Activated naive CD4-positive, alpha-beta T cell (primary cell): ENCODE data around the gene KDELR1.
A peak's percentile ranks its signal among the peaks of the same experiment; 100 is the strongest.

Experiments
- DNase-seq, 4 experiments: peaks; one replicate each; lab custom pipeline; 2025; lab: John Stamatoyannopoulos, UW

KDELR1 gene

DNA sequence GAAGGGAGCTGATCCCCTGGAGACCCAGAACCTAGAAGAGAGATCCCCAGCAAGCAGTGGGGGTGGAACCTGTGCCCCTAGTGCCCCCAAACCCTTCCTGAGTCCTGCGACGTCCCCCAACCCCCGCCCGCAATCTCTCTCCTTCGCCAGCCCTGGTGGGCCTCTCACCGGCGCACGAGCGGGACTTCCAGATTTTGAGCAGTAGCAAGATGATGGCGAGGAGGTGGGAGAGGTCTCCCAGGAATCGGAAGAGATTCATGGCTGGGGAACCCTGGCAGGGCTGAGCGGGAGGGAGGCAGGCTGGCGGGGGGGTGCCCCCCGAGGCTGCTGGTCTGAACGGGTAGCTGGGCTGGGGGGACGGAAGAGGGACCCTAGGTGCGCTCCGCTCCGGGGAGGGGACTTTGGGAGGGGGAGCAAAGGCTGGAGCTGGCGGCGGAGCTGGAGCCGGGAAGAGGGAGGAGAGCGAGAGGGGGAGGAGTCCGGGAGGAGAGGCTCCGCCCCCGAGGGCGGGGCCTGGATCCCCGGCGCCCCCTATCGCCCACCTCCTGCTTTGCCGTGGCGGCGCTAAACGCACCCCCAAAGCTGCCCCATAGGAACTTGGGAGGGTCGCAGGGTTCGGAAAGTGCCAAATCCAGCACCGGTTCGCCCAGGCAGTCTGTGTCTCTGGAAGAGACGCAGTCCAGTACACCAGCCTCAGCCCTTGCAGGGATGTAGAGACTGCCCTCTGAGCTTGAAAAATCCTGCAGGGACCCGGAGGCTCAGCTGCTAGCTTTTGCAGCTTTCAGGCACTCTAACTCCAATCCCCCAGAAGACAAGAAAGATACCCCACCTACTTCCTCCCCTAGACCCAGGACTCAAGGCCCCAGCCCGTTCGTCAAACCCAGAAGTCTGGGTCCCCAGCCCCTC, at the start of gene KDELR1:
Gene KDELR1 (minus strand): TSS at position 452 of the 906 bp plus-strand sequence. CDS start 193 bp downstream, at position 259.
- peak; percentile 53 to 70 (median 66) for DNase-seq

GRCh38 chr19:48436586-48436985, 45.2 kb upstream of the KDELR1 start:
- no peak for DNase-seq

DNA sequence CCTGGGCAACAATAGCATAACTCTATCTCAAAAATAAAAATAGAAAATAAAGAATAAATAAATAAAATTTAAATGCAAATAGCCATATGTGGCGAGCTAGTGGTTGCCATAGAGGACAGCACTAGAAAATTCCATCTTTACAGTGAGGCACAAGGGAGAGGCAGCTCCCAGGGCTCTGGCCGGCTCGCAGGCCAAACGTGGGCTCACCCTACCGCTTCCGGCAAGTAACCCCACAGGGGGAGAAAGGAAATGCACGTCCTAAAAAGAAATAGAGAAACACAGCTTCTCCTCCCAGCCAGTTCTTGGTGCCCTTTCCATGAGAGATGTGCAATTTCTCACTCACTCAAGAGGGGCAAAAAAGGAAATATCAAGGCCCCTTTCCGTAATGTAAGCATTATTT, 42.0 kb upstream of the KDELR1 start:
- no peak for DNase-seq

DNA sequence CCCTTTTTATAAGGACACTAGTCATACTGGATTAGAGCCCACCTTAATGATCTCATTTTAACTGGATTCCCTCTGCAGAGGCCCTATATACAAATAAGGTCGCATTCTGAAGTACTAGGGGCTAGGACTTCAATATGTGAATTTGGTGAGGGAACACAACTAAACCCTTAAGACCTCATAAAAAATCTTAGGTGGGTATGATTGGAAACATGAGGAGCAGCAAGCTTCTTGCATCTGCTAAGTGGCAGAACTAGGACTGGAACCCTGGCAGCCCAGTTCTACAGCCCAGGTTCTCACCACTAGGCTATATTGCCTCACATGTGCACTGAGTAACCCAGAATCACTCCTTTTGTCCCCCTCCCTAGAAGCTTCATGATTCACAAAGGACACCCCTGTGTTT, 37.3 kb upstream of the KDELR1 start:
- no peak for DNase-seq

DNA sequence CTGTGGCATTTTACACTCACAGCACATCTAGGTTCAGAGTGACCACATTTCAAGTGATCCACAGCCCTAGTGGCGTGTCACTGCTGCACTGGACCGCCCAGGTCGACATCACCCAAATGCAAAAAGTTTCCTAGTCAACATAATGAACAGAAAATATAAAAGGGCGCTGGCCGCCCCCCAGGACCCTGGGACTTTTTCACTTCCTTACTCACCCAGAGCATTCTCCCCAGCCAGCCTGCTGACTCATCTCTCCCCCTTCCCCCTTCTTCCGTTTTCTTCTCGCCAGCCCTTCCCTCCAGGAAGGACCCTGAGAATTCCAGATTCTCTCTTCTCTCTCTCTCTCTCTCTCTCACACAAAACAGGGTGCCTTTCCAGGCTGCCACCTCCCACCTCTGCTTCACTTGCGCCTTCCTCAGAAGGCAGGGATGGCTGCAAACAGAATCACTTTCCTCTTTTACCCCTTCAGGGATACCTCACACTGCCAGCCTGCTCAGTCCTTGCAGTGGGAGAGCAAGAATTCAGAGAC, 33.4 kb upstream of the KDELR1 start:
- DNase-seq, result no peak

GRCh38 chr19:48421548-48421947, 30.2 kb upstream of the KDELR1 start:
- DNase-seq, result no peak

DNA sequence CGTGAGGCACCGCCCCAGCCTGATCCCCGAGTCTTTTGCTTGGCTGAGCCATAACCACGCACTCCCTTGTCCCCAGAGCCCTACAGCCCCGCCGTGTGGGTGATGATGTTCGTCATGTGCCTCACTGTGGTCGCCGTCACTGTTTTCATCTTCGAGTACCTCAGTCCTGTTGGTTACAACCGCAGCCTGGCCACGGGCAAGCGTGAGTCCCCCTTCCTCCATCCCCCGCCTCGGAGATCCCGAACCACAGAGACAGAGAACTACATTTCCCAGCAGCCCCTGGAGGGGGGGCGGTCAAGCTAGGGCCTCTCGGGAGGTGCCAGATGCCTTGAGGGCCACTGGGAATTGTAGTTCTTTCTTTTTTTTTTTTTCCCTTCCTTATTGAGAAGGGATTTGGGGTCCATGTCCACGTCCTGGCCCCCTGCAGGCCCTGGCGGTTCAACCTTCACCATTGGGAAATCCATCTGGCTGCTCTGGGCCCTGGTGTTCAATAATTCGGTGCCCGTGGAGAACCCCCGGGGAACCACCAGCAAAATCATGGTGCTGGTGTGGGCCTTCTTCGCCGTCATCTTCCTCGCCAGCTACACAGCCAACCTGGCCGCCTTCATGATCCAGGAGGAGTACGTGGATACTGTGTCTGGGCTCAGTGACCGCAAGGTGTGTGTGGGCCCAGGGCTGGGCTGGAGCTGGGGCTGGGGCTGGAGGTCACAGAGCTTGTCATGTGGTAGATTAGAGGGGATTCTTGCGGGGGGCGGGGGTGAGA, 28.0 kb upstream of the KDELR1 start:
- peak in 1 of 4 experiments; percentile 43 for DNase-seq

- no peak for DNase-seq
Observed at GRCh38 chr19:48418317-48419064, 27.1 kb upstream of the KDELR1 start.

DNA sequence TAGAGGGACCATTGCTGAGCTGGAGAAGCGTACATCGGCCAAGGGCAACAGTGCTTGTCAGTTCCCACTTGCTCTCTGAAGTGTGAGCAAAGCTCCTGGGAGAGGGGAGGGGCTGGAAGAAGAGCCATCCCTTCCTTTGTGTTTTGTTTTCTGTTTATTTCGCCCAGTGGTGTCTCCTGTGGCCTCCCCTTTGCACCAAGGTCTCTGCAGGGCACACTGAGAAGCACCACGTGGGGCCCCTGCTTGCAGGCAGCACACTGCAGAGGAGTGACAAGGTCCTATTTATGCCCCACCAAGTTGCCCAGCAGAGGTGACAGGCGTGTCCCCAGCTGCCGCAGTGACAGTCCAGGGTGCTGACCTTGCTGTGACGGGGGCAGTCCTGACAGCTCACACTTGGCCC, 26.1 kb upstream of the KDELR1 start:
- DNase-seq, result no peak

DNA sequence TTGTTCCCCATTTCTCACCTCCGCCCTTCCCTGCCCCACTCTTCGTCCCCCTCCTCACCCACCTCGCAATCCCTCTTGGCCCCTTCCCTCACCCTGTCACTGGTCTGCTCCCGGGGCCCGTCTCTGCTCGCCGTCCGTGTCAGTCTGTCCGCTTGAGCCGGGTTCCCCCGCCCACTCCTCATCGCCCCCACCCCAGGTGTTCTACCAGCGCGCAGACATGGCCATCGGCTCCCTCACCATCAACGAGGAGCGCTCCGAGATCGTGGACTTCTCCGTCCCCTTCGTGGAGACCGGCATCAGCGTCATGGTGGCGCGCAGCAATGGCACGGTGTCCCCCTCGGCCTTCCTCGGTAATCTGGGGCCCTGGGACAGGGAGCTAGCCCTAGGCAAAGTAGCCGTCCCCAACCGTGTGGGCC, 24.5 kb upstream of the KDELR1 start:
- no peak for DNase-seq

DNA sequence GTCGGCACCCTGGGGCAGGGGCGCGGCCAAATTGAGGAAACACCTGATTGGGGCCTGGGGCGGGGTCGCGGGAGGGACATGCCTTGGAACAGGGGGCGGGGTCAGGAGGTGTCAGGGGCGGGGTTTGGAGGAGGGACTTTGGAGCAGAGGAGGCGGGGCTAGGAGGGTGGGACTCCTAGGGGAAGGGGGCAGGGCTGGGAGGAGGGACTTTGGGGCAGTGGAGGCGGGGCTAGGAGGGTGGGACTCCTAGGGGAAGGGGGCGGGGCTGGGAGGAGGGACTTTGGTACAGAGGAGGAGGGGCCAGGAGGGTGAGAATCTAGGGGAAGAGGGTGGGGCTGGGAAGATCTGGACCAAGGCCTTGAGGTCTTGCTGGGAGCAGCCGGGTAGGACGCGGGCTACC, 24.0 kb upstream of the KDELR1 start:
- DNase-seq, result peak in 3 of 4 experiments; percentile 37 to 60 (median 40)

DNA sequence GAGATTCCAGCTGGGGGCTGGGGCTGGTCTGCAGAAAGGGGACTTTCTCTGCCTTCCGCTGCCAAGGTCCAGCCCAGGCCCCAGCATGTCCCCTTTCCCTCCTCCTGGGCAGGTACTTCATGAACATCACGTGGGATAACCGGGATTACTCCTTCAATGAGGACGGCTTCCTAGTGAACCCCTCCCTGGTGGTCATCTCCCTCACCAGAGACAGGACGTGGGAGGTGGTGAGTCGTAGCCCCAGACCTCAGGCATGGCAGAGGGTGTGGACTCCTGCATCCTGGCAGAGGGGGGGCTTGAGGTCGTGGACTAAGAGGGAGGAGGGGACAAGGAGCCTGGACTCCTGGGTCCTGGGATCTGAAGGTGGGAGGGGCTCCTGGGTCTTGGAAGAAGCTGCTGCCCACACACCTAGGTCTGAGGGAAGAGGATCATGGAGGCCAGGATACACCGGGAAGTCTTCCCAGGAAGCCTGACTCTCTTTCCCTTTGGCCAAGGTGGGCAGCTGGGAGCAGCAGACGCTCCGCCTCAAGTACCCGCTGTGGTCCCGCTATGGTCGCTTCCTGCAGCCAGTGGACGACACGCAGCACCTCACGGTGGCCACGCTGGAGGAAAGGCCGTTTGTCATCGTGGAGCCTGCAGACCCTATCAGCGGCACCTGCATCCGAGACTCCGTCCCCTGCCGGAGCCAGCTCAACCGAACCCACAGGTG, 22.7 kb upstream of the KDELR1 start:
- no peak for DNase-seq

GRCh38 chr19:48405850-48406249, 14.5 kb upstream of the KDELR1 start:
- DNase-seq, result no peak

DNA sequence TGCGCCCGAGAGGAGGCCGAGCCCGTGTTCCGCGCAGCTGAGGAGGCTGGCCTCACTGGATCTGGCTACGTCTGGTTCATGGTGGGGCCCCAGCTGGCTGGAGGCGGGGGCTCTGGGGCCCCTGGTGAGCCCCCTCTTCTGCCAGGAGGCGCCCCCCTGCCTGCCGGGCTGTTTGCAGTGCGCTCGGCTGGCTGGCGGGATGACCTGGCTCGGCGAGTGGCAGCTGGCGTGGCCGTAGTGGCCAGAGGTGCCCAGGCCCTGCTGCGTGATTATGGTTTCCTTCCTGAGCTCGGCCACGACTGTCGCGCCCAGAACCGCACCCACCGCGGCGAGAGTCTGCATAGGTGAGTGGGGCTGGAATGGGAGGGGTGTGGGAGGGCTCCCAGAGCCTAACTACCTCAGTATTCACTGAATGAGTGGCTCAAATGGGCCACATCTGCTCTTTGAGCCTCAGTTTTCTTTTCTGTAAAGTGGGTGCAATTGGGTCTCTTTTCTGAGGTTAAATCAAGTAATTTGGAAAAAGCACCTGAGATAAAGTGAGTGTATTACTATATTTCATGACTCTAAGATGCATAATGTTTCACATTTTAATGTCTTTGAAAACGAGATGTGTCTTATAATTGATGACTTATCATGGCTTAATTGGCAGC, 13.8 kb upstream of the KDELR1 start:
- no peak for DNase-seq

- peak in 1 of 4 experiments; percentile 9 for DNase-seq
Observed at GRCh38 chr19:48403606-48404005, 12.3 kb upstream of the KDELR1 start.

DNA sequence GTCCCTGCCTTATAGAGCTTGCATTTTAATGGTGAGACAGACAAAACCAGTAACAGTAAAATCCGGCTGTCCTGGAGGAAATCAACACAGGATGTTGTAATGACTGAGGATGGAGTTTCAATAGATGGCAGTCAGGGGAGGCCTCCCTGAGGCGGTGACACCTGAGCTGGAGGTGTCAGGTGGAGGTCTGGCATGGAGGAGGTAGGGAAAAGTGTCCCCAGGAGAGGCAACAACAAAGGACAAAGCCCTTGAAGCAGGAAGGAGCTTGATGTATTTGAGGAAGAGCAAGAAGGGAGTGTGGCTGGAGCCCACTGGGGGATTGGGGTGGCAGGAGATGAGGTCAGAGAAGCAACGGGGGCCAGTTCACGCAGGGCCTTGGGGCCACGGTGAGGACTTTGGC, 9.9 kb upstream of the KDELR1 start:
- no peak for DNase-seq

DNA sequence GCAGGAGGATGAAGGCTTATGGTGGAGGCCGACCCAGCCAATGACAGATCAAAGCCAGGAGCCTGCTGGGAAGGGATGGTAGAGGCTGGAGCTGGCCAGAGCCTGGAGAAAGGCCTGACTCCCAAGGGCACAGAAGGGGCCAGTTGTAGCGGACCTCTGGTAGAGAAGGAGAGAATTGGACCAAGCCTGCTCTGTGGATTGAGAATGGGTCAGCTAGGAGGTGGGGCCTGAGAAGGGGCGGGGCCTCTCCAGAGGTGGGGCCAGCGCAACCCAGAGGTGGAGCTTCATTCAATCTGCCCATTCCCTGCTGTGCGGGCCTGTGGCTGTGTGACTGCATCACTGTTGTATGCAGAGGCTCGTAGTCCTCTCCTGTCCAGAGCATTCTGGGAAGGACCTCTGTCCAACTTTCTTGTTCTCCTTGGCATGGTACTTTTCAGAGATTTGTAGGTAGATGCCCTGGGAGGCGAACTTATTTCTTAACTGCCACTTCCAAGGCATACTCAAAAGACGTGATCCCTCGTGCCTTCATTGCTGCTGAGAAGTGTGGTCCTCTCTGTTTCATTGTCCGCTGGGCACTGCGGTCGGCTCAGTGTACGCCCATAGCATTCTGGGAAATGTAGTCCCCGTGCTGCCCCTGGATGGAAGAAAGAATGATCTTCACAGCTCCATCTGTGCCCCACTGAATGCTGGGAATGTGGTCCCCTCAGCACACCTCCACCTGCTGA, 8.8 kb upstream of the KDELR1 start:
- DNase-seq, result no peak

- peak; percentile 59 to 85 (median 68) for DNase-seq
Observed at GRCh38 chr19:48398375-48399235, 7.3 kb upstream of the KDELR1 start.

GRCh38 chr19:48398102-48398374, 6.7 kb upstream of the KDELR1 start:
- no peak for DNase-seq
